Retina (tissue), 1 donor: ENCODE measurements around the gene OR2AE1.
A peak's percentile ranks its signal among the peaks of the same experiment; 100 is the strongest.

Experiments used
- DNase-seq: peaks from one replicate; pipeline ENCODE4 v3.0.0-alpha.2; 2016

The OR2AE1 gene

DNA sequence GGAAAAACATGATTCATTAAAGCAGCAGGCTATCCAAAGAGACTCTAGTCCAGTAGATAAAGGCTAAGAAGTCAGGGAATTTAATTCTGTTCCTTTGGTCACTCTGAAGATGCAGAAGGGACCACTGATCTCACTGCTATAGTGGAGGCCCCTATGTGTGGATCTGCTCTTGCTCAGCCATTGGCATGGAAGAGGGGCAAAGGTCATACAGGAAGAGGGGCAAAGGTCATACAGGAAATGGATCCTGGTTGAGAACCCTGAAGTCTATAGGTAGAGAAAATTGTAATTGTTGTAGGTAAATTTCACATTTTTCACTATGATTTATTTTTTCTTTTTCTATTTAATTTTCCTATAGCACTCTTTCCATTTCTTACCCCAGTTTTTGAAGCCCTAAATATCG is 21.6 kb downstream of the OR2AE1 start:
- no peak for DNase-seq

DNA sequence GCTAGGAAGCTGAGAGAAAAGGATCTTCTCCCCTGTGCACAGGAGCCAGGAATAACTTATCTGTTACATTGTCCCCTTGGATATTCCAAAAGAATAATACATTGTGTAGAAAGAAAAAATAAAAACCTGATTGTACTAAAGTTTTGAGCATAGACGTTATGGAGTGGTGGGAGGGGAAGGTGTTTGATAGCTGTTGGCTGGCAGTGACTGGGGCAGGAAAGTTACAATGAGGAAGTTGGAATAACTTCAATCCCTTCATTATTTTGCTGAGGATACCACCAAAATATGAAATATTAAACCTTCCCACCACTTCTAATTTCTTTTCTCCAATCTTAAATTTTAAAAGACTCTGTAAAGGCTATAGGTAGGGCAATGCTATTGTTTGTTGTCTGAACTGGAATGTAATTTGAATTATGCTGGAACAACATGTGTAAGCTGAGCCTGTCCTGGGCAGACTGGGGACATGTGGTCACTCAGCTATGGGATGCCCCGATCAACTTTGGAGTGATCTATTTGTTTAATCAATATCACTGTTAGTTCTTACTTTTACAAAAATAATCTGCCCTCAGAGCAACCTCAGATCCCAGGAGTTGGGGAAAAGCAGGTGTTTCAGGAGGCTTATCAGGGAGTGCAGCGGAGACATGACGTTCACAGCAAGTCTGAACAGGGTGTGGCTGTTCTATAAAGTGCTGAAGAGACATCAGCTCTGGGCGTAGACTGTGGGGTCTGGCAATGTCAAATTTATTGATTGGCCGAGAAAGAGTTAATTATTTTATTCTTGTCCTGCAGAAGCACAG is 28.2 kb downstream of the OR2AE1 start:
- DNase-seq = no peak

DNA sequence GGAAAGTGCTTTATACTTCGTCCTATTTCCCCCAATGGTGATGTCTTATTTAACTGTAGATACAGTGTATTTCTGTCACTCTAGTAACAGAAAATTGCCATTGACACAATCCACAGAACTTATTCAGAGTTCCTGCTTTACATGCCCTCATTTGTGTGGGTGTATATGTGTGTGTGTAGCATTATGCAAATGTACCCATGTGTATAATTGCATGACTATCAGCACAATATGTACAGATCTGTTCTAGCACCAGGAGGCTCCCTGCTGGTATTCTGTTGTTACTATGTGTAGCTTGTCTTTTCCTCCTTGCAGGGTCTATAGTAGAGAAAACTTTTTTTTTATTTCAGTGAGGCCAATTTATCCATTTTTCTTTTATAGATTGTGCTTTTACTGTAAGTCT is 32.5 kb downstream of the OR2AE1 start:
- DNase-seq = no peak

DNA sequence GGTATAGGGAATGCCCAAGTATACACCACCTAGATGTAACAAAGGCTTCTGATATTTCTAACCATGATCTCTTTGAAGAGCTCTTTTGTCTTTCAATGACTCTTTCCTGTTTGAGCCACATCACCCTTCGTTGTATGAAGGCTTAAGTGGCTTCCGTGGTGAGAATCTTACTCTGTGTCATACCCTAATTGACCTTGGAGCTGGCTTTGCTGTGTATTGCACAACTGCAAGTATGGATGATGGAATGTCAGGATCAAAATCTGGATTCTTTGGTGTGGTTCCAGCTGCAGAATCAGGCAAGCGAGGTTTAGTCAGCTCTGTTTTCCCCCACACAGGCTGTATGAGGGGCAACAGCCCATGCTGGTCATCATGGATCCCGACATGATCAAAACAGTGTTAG is 33.0 kb downstream of the OR2AE1 start:
- DNase-seq = no peak

DNA sequence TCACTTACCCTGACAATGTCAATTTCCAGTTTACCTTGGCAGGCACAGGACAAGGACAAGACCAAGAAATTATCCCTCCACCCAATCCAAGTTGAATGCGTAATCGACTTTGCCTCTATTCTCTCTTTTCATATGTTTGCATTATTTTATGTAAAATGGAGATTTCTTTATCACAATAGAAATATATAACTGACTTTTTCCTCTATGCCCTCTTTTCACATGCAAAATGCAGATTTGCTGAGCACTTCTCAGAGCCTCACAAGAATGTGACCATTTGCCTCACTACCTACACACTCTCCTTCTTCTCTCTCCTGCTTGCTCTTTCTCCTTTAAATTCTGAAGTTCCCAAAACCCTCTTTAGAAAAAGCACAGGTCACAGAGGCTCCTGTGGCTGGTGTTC is 33.9 kb downstream of the OR2AE1 start:
- no peak for DNase-seq

DNA sequence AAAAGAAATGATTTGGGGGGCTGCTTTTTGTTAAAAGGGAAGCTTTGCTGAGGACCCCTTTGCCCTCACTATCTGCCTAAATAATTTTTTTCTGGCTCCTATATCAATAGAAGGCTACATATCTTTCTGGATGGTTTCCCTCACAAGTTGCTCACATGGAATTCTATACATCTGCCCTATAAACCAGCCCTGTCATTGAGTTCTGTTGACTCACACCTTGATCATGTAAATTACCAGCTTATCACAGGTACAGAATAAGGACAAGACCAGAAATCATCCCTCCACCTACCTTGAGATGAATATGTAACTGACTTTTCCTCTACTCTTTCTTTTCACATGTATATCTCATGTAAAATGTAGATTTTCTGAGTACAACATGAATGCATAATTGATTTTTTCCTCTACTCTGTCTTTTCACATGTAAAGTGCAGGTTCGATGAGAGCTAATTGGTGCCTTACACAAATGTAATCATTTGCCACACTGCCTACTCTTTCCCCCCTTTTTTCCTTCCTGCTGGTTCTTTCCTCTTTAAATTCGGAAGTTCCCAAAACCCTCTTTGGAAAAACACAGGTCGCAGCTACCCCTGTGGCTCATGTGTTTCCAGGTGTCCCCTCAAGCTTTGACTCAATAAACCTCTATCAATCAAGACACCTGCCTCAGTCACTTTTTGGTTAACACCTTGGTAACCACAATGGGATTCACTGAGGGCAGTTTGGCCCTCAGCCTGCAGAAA is 36.5 kb downstream of the OR2AE1 start:
- DNase-seq = no peak

DNA sequence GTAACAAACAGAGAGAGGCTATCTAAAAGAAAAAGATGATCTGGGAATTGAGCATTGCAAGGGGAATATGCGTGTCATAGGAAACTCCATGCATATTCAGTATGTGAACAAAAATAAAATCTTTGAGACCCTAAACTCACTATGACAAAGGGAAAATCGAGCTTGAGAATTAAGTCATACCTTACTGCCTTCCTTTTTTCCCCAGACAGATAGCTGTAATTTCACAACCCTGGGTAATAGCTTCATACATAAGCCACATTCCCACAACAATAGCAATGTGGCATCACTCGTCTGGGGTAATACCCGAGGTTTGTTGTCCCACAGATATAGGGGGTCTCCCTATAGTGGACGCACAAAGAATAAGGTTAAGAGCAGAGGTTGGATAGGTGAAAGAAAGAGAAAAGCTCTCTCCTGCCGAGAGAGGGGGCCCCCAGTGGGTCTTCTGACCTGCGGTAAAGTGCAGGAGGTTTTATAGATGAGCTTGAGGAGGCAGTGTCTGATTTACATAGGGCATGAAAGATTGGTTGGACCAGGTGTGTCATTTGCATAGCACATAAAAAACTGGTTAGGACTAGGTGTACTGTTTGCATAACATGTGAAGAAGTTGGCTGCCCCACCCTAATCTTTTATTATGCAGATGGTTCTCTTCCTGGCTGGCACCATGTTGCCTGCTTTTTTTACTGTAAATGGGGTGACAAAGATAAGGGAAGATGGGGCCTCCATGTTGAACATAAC is 37.4 kb downstream of the OR2AE1 start:
- no peak for DNase-seq

DNA sequence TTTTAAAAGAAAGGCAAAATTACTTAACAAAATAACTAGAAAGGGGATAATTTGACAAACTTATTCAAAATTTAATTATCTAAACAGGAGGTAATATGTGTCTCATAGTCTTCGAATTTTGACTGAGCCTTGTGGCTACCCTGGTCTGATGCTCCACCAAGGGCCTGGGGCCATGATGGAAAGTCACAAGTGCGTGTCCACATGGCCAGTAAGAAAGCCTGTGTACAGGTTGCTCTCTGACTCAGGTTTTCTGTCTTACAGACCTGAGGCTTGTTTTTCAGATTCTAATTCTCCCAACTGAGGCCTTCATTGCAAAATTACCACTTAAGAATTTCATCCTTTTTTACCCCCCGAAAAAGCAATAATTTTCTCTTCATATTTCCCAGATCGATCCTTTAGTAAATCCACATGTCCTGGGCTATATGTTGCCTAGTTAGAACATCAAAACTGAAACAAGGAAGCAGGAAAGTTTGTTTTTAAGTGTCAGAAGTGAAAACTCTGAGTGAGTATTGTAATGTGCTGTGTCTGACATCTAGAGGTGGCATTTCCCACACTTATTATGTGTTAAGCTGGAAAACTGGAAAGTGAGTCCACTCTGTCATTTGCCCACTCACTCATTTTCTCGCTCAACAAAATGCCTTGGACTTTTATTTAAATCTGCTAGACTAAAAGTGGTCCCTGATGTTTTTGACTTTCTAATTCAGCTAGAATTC is 39.0 kb downstream of the OR2AE1 start:
- DNase-seq = no peak

DNA sequence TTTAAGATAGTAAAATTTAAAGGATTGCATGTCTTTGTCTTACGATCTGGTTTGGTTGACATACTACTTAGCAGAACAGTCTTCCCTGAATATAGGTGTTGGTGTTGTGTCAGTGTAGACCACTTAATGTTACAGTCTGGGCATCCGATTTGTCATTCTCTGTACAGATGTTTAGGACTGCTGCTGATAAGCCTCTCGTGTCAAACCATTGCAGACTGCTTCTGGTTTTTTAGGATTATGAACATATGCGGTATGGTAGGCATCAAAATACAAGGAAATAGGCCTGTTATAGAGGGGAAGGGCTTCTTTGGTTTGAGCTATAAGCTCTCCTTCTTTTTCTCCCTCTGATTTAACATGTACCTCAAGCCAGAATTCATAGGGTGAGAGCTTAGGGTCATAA is 41.6 kb downstream of the OR2AE1 start:
- no peak for DNase-seq

DNA sequence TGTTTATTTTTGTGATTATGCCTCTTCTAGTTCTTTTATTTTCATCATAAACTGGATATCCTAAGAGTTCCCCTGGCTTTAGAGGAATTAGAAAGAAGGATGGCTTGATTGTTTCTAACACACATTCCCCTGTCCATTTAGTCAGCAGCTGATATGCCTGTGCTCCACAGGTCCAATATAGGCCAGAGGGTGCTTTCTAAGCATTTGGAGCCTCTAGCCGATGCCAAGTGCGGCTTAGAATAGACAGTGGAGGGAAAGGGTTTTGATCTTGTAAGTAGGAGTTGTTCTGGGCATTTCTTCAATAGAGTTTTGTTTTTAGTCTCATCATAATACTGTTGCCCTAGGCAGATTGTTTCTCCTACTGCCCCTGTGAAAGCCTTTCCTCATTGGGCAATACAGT is 42.5 kb downstream of the OR2AE1 start:
- no peak for DNase-seq

DNA sequence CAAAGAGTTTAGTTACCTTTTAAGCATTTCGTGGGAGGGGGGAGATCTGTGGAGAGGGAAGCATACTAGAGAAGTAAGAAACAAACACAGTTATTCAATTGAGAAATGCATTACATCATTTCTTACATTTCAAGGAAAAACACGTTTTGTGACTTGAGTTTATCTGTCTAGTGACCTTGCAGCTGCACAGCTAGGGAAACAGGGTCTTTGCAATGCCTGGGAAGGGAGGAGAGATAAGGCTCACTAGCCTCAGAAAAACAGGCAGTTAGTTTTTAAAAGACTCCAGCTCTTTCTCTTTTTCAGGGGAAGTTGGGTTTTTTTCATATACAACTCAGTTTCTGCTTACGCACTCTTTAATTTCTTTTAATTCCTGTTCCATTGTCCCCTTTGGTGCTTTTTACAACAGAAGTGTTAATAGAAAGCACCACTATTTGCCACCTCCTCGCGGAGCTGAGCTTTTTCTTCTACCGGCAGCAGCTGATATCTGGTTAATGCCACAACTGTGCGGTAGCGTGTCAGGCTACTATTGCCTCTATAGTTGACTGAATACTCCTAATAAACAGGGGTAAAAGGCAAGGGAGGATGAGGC is 43.5 kb downstream of the OR2AE1 start:
- peak; percentile 5 for DNase-seq

DNA sequence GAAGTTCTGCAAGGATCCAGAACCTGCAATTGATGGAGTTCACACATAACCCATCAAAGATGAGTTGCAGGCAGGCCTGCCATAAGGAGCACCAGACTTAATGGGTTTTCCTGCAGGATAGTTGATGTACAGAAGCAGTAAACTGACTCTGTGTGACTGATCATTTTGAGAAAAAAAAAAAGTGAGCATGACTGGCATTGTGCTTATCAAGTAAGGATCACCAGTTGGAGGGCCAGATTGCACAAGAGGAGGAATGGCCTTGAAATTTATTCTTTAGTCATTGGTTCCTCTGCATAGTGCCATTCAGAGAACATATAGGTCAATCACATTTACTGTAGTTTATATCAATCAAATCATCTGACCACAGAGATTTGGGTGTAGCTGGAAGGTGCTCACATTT is 45.2 kb downstream of the OR2AE1 start:
- DNase-seq = no peak

DNA sequence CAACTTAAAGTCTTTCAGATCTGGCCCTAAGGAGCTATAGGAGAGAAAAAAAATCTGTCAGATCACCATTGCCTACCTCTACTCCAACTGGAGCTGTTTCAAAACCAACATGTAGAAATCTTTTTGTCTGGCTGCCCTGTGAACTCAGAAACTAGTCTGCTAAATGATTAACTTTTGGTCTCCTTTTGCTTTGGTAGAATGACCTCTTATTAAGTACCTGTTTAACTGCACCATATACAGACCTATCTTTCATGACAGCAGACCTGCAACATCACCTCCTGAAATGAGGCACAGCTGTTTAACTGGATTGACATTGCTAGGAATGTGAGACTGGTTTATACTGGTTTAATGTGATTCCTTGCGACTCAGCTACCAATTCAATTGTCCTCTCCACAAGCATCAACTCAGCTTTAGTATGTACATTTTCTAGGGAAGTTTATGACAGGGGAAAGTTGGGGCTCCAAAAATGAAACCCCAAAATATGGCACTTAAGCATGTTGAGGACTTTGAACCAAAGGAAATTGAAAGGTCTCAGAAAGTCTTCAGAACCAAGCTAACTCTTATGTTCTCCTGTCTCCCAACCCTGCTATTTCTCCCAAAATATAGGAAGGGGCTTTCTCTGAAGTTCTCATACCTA is 47.2 kb downstream of the OR2AE1 start:
- DNase-seq = no peak

DNA sequence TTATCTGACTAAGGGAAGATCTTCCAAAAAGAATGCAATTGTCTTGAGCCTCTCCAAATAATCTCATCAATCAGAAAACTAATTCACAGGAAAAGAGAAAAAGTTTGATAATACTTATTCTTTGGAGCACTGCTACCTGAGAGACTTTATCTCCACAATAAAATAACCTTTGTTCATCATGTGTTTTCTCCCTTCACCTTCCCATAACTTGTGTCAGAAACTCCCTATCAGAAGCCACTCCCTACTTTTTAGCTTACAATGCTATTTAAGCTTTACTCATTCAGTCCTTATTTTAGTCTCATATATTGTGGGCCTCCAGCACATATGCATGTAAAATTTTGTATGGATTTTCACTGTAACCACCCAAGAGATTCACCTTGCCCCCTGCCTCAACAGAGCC is 48.0 kb downstream of the OR2AE1 start:
- DNase-seq = no peak

DNA sequence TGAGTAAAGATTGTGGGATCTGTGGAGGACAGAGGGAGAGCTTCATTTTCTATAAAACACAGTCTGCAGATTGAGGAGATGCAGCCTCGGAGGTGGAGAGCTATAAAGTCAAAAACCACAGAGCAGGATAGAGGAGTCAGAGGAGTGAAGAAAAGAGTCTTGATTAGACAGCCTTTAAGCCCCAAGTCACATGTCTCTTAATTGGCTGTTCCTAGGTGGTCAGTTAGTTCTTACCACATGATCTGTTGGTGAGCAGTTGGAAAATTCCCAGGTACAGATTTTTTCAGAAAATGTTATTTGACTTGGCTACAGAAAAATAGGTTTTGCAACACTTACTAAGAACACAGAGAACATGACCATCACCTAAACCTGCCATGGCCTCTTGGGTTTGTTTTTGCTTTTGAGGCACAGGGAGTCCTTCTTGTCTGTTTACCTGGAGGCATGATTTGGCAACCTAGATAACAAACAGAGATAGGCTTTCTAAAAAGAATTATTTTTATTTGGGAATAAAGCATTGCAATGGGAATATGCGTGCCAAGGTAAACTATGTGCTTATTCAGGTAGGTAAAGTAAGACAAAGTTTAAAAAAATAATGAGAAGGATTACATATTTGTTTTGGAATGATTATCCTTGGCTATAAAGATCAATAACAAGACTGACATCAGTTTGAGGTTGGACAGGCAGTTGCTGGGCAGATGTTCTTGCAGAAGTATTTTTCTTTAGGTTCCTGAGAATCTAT is 49.6 kb downstream of the OR2AE1 start:
- DNase-seq = no peak
